Hepatocyte (in vitro differentiated cells): Measurements from ENCODE around the gene HSPBP1.

Source experiments
- EZH2 ChIP-seq: fragments of 200-600 bp; sonication (generic); IDR thresholded peaks from 2 replicates; pipeline ENCODE4 v1.6.1; 2016; ENCODE audit warnings: antibody characterized with exemption, mild to moderate bottlenecking, borderline replicate concordance
- EZH2phosphoT487 ChIP-seq: fragments of 200-600 bp; sonication (generic); IDR thresholded peaks from one replicate; pipeline ENCODE4 v1.6.1; 2018; ENCODE audit warnings: antibody characterized with exemption, mild to moderate bottlenecking, low read depth, moderate library complexity; ENCODE audit not compliant: unreplicated experiment, severe bottlenecking
- TF ChIP-seq, protein P1 (sequence below): fragments of 200-600 bp; sonication (generic); IDR thresholded peaks from 2 replicates; pipeline ENCODE4 v1.5.1; 2016; ENCODE audit warnings: antibody characterized with exemption, mild to moderate bottlenecking; ENCODE audit not compliant: poor library complexity

- TF ChIP-seq EZH2 (no peak), EZH2phosphoT487 (no peak)
- TF ChIP-seq, protein P1, sequence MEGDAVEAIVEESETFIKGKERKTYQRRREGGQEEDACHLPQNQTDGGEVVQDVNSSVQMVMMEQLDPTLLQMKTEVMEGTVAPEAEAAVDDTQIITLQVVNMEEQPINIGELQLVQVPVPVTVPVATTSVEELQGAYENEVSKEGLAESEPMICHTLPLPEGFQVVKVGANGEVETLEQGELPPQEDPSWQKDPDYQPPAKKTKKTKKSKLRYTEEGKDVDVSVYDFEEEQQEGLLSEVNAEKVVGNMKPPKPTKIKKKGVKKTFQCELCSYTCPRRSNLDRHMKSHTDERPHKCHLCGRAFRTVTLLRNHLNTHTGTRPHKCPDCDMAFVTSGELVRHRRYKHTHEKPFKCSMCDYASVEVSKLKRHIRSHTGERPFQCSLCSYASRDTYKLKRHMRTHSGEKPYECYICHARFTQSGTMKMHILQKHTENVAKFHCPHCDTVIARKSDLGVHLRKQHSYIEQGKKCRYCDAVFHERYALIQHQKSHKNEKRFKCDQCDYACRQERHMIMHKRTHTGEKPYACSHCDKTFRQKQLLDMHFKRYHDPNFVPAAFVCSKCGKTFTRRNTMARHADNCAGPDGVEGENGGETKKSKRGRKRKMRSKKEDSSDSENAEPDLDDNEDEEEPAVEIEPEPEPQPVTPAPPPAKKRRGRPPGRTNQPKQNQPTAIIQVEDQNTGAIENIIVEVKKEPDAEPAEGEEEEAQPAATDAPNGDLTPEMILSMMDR = no peak
Observed at GRCh38 chr19:55279770-55280643, at the start of gene HSPBP1.
